ENCODE results near the gene CSTF3.
A peak's percentile ranks its signal among the peaks of the same experiment; 100 is the strongest.

The CSTF3 gene

DNA sequence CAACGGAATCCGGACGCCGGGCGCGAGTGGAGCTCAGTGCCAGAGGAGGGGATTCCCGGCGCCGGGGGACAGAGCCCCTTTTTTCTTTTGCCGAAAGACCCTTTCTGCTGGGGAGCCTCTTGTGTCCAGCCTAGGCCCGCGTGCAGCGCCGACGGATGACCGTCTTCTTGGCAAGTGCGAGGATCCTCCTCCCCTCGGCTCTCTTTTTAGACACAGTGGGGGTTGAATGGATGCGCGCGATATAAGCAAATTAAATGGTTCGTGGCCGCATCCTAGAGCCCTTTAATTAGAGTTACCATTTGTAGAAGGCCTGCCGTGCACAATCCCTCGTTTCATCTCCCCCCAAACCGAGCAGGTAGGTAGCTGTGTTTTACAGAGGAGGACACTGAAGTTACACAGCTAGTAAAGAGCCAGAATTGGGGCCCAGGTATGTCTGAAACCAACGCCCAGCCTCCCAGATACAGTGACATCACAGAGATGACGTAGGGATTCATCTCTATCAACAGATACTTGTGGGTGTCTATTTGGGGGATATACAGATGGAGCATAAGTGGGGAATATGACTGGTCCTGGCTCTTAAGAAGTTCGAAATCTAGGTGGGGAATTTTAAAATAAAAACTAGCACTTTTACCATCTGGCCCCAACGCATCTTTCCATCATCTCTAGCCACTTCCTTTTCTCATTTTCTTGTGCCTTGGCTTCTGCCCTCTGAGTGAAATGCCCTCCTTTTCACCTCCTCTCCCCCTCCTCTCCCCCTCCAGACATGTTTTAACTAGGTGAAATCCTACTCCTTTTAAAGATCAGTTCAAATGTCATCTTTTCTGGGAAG is 121.0 kb downstream of the CSTF3 start:
- peak; percentile 84 for DNase-seq

DNA sequence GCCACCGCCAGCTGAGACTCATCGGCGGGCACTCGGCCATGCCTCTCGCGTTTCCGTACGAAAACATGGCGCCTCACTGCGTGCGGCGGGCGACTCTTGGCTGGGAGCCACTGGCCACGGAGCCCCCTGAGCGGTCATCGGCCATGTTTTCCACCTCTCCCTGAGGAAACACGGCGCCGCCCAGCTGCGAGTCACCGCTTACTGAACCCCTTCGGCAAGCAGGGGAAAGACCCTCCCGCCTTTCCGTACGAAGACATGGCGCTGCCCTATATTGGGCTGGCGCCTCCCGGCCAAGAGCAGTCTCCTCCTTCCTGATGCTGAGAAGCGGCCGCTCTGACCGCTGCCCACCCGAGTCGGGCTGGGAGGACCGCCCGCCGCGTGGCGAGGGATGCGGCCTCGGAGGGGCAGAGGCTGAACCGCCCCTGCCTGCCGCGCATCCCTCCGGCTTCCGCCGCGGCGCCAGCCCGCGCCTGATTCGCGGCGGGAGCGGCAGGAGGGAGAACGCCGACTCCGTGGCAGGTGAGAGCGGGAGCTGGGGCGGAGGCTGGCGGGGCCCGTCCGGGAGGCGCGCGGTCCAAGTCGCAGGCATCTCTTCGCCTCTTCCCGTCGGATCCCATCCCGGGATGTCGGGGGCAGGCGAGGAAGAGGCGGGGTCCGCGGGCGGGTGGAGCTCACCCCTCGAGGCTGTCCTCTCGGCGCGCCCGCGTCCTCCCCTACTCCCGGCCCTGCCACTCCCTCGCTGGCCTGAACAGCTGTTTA is 121.8 kb downstream of the CSTF3 start, which contains the start of gene TCP11L1:
TSS of gene TCP11L1 (plus strand) at position 299 of the 759 bp plus-strand sequence. CDS start 4,202 bp downstream, outside the sequence.
- DNase-seq = peak; percentile 99

GRCh38 chr11:33035011-33035410 is 126.3 kb downstream of the CSTF3 start:
- no peak for DNase-seq
